A172 (cell line): Measurements from ENCODE around the gene SATB2. TPM values are rescaled to one million over a fixed set of nuclear protein-coding genes. Genes with fewer than 3 reads are reported as not detected.

ENCODE experiments used
- DNase-seq: peaks from one replicate; pipeline ENCODE4 v3.0.0-alpha.2; 2015; ENCODE audit warnings: low spot score
- total RNA-seq: library from RNA; depleted of rRNA; stranded (reverse); fragments of >200 nt; shearing (Covaris generic); gene quantifications from 2 replicates; pipeline ENCODE4 v1.2.3, GENCODE V29; 2014; rRNA removed

Gene SATB2
- total RNA-seq, result 8.8 and 10.2 TPM in 2 replicates

DNA sequence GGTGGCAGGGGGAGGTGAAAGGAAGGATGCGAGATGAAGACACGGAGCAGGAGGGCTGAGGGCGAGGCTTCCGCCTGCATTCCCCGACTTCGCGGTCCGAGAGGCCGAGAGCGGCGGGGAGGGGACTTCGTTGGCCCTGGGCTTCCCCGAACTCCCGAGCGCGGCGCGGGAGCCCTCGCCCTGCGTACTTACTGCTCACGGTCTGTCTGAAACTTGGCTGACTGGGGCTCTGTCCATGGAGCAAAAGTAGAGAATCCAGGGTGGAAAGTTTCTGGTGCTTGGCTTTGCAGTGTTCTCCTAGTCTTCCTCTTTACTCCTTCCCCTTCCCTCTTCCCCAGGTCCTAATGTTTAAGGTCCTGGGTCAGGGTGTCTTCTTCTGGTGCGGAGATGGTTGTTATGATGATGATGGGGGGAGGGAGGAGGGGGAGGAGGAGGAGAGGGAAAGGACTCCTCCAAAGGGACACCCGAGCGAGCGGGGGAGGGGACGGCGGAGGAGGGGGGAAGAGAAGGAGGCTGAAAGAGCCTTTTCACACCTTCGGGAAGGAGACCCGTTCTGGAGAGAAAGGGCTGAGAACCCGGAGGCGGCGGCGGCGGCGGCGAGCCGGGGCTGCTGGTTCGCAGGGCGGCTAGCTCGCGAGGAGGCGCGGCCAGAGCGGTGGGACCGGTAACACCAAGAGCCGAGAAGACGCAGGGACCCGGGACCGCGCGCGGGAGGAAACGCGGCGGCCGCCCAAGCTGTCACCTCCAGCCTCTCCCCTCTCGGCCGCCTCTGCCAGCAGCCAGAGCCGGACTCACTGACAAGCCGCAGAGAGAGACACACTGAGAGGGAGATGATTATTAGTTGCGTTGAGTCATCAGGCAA lies at the start of gene SATB2:
Gene SATB2, minus strand, starts transcription at position 793 of the 862 bp plus-strand sequence. CDS start 1,902 bp downstream, outside the sequence.
- DNase-seq, result peak; percentile 81

DNA sequence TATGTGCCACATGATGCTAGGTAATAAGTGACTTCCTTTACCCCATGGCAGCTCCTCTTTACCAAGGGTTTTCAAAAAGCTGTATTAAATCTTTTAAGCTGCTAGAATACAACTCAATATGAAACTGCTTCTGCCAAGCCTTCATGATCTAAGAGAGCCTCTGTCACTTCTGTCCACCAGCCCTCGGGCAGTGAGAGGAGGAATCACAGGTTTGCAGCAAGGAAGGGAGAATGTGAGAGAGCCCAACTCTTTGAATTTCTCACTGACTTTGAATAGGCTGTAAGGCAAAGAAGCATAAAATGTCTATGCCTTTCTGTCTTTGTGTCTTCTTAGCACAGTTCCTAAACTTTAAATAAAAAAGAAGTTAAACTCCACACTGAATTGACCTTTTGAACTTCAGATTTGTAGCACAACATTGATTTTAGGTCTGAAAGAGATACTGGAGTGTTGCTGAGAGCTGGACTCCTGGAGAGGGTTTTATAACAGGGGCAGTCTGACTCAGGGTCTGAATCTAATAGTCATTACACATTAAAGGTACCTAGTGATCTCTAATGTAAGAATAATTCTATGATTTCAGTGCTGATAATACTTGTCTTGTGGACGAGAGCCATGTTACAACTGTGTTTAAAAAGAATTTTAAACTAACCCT lies 48.1 kb upstream of the SATB2 start:
- DNase-seq, result no peak

DNA sequence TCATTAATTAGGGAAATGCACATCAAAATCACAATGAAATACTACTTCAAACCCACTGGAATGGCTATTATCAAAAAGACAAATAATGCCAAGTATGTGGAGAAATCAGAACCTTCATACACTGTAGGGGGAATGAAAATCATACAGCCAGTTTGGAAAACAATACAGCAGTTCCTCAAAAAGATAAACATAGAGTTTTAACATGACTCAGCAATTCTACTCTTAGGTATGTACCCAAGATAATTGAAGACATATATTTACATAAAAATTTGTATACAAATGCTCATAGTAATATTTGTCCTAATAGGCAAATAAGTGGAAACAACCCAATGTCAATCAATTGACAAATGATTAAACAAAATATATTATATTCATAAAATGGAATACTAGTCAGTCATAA lies 45.4 kb upstream of the SATB2 start:
- DNase-seq, result no peak

DNA sequence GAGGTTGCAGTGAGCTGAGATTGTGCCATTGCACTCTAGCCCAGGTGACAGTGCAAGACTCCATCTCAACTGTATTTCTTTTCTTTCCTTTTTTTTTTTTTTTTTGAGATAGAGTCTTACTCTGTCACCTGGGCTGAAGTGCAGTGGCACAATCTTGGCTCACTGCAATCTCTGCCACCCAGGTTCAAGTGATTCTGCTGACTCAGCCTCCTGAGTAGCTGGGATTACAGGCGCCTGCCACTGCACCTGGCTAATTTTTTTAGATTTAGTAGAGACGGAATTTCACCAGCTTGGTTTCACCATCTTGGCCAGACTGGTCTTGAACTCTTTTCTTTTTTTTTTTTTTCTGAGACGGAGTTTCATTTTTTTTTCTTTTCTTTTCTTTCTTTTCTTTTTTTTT lies 41.3 kb upstream of the SATB2 start:
- no peak for DNase-seq

DNA sequence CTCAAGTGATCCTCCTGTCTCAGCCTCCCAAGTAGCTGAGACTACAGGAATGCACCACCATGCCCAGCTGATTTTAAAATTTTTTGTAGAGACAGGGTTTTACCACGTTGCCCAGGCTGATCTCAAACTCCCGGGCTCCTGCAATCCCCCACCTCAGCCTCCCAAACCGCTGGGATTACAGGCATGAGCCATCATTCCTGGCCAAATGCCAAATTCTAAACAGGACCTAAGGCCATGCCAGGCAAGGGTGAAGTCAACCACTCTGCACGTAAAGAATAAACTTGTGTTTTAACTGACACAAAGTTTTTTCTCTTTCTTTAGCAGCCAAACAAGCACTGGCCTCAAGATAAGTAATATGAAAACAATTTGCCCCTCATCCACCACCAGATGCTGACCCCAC lies 37.4 kb upstream of the SATB2 start:
- DNase-seq, result no peak

DNA sequence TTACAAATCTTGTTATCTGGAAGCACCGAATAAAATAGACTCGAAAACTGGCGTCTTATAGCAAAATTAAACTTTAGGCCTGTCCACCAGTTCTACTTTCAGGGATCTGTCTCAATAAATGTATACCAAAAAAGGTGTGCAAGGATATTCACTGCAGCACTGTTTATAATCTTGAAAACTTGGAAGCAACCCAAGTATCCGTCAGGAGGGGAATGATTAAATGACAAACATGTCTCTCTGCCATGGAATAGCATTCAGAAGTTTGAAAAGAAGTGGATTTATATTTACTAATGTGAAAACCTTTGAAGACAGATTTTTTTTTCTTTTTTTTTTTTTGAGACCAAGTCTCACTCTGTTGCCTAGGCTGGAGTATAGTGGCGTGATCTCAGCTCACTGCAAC lies 32.3 kb upstream of the SATB2 start:
- DNase-seq, result no peak

DNA sequence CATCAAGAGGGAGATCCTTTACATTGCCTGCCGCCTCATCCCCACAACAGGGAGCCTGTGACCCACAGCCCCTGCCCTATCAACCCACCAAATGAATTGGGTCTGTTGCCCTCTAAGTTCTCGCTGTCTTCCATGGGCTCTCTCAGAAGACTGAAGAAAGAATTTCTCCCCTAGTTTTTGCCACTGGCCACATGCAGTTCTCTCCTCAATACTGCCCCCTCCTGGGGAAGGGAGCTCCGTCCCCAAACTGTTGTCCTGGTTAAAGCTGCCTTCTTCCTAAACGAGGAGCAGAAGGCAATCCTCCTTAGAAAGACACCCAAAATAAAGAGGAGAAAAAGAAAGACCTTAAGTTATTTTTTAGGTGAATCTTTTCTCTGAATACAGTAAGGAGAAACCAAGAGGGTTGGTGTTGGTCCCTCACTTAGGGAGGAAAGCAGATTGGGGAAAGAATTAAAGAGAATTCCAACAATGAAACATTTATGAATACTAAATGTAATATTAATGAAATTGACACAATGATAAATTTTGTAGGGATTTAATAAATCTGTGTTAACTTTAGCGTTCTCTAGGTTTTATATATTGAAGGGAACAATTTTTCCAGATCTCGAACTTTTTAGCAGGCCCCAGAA lies 31.1 kb upstream of the SATB2 start:
- DNase-seq, result peak; percentile 57

DNA sequence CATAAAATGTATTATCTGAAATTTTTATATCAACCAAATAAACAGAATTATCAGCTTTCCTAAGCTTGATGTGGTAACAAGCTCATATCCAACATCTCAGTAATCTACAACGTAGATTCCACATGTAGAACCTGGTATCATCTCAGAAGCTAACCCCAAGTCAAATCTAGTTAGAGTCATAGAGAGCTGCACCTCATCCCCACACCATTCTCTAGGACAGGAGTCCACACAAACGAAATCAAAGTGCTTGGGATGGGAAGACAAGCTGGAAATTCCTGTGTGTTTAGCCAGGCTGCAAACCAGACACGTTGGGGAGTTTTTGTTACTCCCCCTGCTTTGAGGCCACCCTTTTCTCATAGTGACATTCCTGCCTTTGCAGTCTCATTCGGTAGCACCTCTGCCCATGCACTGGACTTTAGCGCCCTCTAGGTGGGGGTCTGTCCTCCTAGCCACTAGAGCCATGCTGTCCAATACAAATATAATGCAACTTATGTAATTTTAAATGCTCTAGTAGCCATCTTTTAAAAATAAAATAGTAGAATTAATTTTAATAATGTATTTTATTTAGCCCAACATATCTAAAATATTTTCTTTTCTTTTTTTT lies 28.1 kb upstream of the SATB2 start:
- peak; percentile 83 for DNase-seq

DNA sequence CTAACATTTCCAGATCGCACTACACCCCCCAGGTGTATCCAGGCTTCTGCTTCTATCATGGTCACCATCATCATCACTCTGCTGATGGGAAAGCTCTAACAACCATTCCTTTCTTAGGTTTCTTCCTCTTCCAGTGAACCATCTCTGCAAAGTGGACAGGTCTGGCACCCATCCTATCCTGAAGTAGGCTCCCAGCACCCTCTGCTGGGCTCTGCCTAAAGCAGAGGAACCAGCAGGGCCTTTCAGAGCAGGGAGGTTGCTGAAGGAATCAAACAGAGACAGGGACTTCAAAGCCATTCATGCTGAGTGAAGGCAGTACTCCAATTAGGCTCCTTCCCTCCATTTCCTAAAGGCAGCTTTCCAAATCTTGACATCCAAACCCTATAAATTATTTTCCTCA lies 27.2 kb upstream of the SATB2 start:
- no peak for DNase-seq

DNA sequence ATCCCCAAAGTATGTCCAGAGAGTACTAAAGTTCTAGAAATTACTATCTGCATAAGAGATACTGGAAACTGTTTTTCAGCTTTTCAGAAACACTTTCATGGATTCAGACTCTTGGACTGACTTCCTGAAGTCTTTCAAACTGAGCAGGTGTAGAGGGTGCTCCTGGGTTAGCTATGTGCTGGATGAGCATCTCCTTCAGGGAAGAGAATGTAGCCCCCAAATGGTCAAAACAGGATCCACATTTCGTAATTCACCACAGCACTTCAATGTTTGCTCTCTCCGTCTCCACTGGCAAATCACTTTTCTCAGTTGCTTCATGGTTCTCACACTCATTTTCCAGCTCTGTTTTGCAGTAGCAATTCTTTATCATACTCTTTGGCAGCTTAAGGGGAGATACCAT lies 23.2 kb upstream of the SATB2 start:
- no peak for DNase-seq

DNA sequence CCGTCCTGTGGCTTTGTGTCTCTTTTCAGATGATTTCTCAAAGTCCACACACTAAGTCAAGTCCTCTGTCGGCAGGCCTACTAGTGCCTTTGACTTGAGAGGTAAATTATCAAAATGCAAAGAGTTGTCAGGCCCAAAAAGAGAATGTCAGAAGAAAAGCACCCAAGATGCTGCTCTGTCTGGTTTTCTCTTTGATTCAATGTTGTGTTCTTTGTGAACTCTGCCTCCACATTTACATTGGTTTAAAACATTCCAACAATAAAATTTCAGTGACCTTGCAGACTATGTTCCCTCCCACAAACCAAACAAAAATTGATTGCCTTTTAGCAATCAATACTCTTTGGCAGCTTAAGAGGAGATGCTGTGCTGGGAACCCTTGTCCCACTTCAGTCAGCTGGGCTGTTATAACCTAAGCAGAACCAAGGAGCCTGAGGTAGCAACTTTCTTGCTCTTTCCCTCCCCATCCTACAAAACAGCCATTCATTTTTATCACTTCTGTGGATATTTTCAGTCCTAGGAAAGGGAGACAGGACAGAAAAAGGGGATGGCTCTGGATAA lies 19.6 kb upstream of the SATB2 start:
- no peak for DNase-seq

DNA sequence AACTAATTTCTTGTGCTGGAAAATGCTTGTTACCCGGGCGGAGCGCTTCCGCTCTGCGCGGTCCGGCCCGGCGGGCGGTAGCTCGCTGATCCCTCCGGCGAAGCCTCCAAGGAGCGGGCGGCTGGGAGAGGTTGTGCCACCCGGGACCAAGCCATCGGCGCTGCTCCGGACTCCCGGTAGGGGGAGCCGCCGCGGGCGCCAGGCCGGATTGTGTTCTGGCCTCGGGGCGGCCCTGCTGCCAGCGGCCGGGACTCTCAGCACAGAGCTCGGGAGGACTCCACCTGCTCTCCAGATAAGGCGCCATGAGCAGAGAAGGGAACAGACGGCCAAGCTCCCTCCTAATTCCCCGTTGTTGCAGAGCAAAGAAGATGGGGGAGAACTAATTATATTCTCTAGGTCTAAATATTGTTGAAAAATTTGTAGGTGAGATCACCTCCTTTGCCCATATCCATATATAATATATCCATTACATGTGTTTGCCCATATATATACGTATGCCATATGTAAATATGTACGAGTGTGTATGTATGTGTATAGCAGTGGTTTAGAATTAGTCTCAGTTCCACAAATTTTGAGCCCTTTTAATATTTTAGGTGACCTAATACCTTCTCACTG lies 13.8 kb upstream of the SATB2 start:
- DNase-seq, result peak; percentile 57

DNA sequence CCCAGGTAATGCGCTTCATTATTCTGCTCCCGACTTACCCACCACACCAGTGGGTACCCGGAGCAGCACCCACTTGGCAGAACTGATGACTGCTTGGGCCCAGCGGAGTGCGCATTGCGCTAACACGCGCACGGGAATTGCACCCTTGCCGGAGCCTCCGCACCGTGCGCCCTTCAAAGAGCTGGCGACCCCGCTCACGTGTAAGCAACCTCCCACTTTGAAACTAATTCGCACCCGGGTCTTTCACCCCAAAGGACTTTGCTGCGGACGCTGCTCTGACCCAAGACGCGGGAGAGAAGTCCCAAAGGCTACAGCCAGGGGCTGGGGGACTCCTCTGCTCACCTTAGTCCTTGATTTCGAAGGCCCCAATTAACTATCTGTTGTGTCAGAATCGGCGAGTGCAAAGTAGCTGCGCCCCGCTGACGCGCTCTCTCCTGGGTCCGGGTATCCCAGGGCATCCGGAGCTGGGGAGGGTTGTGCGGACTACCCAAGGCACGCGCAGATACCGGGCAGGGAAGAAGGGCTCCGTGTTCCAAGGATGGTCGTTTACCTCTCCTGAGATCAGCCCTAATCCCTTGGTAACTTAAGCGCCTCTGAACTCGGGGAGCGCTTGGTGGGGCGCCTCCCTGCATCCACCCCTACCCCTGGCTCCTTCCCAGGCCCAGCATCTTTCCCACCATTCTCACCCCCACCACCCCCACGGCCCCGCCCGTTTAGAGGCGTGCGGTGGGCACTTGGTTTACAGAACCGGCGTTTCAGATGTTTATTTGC lies 13.1 kb upstream of the SATB2 start:
- no peak for DNase-seq

DNA sequence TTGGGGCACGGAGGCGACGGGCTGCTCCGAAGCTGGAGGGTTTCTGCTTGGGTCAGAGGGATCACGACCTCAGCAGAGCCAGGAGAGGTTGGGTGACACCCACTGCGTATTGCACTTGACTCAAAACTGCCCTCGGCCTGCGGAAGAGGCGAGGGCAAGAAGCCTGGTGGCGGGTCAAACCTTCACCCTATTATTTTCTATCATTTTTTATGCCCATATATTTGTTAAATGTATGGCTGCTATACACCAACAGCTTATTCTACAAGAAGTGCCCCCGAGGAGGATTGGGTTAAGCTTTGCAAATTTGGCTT lies 12.6 kb upstream of the SATB2 start:
- DNase-seq, result no peak

DNA sequence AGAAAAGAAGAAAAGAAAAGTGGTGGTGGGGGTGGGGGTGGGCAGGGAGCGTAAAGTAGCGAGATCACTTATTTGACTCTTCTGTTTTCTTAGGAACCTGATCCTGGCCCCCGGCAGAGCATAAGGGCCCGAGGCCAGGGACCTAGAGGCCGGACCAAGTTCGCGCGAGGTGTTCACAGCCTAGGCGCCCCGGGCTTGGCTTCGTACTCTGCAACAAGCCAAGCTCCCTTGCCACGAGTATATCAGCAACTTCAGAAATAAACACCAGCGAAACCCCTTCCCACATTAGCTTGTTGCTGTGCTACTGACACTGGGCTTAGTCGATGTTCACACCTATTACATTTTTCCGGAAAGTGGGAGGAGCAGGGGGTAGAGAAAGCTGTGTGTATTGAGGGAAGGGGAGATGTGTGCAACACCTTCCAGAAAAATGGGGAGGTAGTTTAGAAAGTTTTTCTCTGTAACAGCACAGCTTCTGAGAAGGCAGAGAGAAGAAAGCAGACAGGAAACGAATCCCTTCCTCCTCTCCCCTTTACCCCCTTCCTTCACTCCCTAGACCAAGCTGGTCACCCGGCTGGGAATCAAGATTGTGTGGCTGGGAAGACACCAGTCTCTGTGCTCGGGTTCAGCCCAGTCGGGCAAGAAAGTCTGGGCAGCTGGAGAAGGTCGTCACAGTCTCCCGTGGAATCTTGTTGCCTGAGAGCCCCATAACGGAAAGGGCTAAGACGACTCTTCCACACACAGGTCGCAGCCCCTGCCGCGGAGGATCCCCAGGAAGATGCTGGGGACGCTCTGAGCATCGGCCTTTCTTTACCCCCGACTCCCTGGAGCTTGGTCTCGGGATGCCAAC lies 12.0 kb upstream of the SATB2 start:
- DNase-seq, result no peak

DNA sequence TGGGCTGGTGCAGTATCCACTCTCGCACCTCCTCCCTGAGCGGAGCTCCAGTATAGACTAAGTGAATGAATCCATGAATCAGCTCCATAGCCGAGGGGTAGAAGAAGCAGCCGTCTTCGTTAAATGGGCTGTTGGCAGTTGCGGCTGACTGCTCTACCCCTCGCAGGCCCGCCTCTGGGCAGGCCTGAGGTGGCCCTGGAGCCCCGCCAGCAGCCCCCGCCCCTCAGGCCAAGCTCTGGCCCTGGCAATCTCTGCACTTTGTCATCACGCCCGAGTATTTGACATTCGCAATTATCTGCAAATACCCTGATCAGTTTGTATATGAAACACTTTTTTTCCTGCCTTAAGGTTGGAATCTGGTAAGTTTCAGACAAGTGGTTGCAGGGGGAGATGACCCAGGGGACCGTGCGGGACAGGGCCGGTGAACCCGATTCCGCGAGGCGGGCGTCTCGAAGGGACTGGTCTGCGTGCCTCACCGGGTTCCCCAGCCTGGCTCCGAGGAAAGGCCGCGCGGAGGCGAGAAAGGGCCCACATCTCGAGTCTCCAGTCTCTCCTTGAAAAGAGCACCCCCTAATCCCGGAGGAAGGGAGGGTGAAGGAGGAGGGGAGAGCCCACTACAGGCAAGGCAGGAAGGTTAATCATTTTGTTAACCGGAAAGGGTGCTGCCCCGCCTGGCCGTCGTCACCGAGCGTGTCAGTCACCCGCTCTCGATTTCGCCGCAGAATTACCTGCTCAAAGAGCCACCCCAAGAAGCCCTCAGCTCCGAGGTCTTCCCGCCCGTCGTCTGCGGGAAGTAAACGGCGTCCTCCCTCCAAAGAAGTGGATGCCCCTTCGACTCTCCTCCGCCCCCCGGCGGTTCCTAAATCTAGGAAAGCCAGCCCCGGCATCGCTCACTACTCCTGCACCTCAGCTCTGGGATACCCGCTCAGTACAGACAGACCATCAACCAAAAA lies 11.1 kb upstream of the SATB2 start:
- no peak for DNase-seq

DNA sequence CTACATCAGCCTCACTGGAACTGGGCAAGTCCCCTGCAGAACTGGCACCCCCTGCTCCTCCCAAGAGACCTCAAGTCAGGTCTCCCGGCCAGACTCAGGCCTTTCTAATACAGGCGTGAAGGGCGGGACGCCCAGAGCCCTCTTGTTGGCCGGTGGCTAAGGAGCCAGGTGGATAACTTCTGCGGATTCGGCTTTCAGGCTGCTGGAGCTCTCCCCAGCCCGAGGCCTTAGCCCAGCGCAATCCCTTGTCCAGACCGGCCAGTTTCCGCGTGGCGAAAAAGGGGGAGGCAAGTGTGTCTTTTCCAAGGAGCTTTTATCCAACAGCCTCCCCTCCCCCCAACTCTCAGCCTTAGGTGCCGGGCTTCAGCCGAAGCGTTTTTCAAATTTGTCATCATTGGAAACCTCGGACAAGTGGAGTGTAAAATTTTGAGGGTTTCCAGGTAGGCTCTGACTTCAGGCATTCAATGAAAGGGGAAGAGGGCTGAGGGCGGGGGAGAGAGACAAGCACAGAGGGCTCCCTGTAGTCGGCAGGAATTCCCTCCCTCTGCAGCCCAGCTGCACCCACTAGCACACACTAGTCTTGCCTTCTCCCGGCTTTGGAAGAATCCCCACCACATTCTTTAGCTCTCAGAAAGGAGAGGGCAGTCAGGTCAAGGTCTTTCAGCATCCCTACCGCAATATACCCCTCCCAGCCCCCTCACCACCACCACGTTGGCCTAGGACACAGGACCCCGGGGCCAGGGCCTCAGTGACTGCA lies 9.5 kb upstream of the SATB2 start:
- no peak for DNase-seq

DNA sequence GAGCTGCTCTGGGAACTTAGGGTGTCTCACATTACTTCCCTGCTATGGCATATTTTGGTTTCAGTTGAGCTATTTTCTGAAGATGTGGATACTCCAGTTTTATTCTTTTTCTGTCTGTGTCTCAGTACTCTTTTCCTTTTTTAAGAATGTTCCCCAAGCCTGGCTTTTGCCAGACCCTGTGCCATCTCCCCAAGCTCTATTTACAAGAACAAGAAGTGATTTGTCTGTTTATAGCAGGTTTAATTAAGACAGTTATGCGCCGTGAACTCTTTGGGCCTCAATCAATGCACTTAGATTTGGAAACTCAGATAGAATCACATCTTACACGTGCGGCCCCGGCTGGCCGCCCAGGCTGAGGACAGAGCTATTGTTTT lies 8.9 kb upstream of the SATB2 start:
- no peak for DNase-seq
